T1000 (cell line): ENCODE results near the gene PIP4K2A.
"Not testable (repeated sequence)": the region's sequence is repeated elsewhere in the genome, so short reads cannot be mapped to it uniquely, and the experiment has no call there.

Experiments used
- DNase-seq: peaks from one replicate; lab custom pipeline; 2025; ENCODE audit warnings: mixed read lengths; lab: John Stamatoyannopoulos, UW

The PIP4K2A gene

DNA sequence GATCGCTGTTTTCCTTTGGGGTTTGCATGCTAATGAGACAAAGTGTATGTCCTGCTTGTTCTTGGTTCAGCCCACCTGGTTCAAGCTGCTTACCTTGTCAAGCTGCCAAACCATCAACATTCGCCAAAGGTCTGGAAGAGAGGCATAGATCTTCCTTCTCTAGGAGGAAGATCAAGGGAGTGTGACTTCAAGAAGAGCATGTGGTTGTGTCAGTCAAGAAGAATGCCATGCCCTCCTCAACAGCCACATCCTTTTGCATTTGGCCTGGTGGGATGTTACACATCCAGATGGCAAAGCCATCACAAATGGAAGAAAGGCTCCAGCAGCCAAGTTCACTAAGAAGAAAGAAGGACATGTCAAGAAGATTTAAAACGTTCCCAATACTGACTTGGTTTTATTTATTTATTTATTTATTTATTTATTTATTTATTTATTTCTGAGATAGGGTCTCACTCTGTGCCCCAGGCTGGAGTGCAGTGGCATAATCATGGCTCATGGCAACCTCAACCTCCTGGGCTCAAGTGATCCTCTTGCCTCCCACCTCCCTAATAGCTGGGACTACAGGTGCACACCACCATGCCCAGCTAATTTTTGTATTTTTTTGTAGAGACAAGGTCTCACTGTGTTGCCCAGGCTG, 5.1 kb upstream of the PIP4K2A start:
- DNase-seq, result no peak

- not testable (repeated sequence) for DNase-seq
Measured at GRCh38 chr10:22718659-22719058, 4.3 kb upstream of the PIP4K2A start.

GRCh38 chr10:22717728-22718127, 3.4 kb upstream of the PIP4K2A start:
- DNase-seq, result no peak

DNA sequence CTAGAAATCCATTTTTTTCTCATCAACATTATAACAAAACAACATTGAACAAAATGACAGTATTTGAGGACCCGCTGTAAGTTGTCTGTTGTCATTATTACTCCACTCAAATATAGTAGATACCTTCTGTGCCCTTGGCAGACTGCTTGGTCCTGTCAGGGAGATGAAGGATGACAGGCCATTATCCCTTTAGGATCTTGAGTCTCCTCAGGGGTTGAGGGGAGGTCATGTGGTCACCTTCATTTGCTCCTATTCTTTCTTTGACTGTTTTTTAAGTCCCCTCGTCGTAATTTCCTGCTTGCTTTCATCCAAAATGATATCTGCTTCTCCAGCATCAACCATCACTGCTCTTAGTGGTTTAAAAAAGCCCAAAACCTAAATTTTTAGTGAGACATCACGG, 2.6 kb upstream of the PIP4K2A start:
- DNase-seq, result no peak

DNA sequence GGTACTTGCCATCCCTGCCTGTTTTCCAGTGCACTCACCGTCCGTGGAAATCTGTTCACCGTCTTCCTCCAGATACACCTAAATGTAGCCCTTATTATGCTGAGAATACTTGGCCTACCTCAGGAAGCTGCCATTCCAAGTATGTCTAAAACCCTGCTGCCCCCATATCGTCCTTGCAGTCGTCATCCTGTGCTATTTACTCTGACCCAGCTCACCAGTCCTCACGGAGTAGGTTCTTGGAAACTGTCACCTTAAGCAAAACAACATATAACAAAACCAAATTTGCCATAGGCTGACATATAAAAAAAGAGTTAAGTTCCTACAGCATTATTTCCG, 880 bp upstream of the PIP4K2A start:
- DNase-seq, result no peak

DNA sequence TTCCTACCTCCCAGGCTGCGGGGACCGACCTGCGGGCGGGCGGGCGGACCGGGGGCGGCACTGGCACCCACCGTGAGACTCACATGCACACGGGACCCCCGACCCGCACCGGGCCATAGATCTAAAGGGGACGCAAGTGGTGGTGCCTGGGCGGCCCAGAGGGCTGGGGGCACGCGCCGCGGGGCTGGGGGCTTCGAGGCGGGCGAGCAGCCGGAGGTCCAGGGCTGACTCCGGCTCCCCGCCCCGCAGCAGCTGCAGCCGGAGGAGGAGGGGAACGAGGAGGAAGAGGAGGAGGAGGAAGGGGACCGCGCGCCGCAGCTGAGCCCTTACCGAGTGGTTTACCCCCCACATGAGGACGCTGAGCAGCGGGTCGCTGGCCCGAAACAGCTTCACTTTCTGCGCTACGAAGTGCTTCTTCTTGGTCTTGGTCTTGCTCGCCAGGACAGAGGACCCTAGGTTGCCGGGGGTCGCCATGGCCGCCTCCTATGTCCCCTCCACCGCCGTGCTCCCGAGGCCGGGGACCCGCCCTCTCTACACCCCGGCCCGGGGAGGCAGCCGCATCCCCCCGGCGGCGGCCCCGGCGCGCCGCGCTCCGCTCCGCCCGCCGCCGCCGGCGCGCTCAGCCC, 412 bp downstream of the PIP4K2A start:
- DNase-seq, result no peak

DNA sequence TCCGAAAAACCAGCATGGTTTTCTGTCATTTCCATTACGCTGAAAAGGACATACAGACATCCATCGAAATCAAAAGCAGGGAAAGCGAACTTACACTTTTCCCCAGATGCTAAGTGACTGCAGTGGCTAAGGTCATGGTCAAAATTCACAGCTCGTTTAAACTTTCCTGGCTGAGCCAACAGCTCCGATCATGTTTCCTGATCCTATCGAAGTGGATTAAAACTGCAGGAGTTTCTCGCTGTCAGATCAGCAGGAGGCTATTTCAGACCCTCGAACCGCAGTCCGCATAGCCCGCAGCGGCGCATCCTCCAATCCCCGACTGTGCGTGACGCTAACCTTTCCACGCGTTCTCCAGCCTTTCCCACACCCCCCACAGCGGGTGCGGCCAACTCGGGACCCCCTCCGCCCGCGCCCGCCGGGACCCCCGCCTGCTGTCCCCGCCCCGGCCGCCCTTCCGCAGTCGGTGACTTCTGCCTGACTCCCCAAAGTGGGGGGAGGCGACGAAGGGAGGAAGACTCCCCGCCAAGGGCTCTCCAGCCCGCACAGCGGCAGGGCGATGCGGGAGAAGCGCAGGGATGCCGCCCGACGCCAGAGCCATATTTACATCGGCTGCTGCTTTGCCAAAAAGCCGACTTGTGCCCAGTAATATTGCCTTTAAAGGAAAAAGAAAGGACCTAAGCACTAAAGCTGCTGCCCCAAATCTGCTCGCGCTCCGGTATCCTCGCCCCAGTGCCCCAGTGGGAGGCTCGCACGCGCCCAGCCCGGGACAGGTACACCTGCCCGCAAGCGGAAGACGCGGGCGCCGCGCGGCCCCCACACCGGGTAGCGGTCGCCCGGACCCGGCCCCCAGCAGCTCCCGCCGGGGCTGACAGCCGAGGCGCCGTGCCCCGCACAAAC, 1.2 kb downstream of the PIP4K2A start:
- peak; percentile 85 for DNase-seq

DNA sequence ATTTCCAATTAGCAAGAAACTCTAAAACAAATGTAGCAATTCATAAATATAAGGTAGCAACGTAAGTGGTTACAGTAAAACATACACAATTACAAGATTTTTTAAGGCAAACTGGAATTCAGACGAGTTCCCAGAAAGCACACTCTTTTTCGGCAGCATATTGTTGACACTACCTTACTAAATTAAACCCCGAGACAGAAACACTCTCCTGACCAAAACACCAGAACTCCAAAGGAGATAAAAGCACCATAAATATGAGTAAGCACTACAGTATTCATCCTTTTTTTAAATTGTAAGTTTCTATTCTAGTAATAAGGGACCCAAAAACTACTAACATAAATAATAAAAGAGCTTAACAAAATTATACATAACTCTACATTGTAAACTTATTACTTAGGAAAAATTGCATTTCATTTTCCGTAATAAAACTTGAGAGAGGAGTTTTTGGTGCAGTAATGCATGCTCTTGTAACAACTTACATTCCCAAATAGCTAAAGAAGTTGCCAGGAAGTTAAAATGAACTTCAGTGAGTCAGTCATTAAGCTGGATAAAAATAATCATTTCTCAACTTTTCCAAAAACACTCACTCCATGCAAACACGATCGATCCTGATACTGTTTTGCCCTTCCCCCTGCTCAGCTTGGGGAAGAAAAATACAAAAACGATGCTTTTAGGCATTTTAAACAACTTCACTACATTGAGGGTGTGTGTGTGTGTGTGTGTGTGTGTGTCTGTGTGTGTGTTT, 2.0 kb downstream of the PIP4K2A start:
- no peak for DNase-seq

- no peak for DNase-seq
Measured at GRCh38 chr10:22711373-22711772, 3.0 kb downstream of the PIP4K2A start.

- DNase-seq, result no peak
Measured at GRCh38 chr10:22710139-22710745, 4.1 kb downstream of the PIP4K2A start.

- no peak for DNase-seq
Measured at GRCh38 chr10:22708772-22709171, 5.6 kb downstream of the PIP4K2A start.

- DNase-seq, result no peak
Measured at GRCh38 chr10:22705527-22705926, 8.9 kb downstream of the PIP4K2A start.

DNA sequence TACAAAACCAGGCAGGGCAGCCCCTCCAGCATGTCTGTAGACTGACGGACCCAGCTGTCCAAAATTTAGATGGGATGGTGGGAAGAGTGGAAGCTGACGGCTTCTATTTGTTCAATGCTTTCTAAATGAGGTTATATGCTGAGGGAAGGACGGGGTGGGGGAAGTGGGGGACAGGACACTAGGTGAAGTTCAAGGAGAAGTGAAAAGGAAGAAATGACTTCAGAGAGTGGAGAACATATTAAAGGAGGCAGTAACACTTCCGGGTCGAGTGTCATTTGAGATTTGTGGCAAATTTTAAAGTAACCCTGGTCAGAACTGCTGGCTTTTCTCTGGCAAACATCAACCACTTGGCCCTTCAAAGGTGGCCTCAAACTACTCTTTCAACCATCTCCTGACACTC, 9.4 kb downstream of the PIP4K2A start:
- DNase-seq, result no peak

DNA sequence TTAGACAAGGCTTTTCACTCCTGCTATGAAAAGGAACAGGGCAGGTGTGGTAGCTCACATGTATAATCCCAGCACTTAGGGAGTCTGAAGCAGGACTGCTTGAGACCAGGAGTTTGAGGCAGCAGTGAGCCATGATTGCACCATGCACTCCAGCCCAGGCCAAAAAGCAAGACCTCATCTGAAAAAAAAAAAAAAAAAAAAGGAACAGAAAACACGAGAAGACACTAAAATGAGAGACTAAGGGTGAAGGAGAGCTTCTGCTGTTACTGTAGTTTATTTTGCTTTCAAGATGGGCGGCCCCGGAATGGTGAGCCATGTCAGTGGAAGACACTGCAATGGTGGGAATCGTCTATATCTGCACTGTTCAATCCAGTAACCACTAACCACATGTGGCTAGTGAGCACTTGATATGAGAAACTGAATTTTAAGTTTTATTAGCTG, 9.9 kb downstream of the PIP4K2A start:
- DNase-seq, result no peak

DNA sequence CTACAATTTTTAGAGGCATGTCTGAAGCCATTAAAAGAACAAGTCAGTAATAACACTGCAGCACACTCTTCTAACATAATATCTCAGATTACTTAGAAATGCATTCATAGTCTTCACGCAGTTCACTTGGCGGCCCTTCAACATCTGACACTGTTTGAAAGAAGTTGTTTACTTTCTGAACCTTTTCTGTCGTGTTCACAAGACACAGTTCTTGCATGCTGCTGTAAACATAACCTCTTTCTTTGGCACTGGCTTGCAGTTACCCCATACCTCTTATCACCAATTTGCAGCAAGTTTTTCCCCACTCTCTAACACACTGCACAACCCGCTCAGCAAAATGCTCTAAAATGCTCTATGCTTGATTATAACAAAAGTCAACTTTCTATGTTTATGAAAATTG, 12.0 kb downstream of the PIP4K2A start:
- no peak for DNase-seq

DNA sequence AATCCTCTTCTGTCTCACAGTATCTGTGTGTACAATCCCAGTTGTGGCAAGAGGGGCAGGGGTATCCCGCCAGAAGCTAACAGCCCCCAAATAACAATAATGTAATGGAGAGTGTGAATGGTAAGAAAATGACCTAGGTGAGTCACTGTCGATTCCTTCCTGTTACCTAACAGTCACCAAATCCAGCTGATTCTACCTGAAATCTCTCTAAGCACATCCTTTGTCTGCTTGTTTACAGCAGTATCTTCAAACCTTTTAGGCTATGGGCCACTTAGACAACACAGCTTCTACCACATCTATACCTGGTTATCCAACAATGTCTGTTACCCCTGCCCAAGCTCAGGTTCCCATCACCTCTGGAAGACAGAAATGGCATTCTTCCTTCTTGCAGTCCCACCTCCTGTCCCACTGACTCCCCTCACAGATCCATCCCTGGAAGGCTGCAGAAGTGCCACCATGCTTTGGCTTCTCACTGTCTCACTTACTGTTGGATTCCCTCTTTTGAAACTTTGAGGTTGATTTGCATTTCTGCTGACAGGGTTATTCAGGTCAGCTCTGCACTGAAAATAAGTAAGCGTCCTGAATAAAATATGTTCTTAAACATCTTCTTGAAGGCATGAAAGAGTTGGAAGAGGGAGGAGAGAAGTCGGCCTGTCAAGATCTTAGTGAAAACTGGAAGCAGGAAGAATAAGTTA, 13.1 kb downstream of the PIP4K2A start:
- no peak for DNase-seq

- DNase-seq, result no peak
Measured at GRCh38 chr10:22700489-22700888, 13.9 kb downstream of the PIP4K2A start.

GRCh38 chr10:22699976-22700375, 14.4 kb downstream of the PIP4K2A start:
- no peak for DNase-seq

DNA sequence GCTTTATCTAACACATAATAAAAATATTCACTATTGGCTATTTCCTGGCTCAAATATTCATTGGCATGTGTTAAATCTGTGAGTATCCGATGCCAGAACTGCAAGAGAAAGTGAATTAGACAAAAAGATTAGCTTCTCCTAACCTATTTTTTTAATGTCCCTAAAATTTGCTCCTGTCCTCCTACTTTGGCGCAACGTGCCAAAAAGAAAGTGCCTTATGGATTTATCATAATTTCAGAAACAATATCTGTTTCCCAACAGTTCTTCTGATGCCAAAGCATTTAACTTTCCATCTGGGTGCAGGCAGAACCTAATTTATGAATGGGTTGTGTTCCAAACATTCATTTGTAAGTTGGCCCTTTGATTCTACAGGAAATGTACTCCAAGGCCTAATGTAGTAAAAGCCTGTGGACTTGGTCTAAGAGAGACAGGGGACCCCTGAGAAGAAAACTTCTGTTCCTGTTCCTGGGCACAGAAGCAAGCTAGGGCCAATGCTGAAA, 15.4 kb downstream of the PIP4K2A start:
- no peak for DNase-seq

- no peak for DNase-seq
Measured at GRCh38 chr10:22697800-22698199, 16.6 kb downstream of the PIP4K2A start.

DNA sequence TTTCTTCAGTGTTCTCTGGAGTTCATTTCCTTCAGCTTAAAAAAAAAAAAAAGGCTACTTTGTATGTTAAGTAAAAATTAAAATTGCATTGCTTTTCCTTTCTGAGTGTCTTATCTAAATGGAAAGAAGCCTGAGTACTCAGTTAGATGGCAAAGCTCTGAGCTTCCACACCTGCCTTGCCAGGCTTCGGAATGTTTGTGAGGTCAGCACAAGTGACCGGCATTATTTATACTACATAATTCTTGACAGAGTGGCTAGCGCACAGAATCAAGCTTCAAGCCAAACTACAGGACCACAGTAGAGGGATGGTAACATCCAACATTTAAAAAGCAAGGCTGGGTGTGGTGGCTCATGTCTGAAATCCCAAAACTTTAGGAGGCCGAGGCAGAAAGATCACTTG, 17.3 kb downstream of the PIP4K2A start:
- DNase-seq, result no peak
